ENCODE data around the gene RC3H2.

DNA sequence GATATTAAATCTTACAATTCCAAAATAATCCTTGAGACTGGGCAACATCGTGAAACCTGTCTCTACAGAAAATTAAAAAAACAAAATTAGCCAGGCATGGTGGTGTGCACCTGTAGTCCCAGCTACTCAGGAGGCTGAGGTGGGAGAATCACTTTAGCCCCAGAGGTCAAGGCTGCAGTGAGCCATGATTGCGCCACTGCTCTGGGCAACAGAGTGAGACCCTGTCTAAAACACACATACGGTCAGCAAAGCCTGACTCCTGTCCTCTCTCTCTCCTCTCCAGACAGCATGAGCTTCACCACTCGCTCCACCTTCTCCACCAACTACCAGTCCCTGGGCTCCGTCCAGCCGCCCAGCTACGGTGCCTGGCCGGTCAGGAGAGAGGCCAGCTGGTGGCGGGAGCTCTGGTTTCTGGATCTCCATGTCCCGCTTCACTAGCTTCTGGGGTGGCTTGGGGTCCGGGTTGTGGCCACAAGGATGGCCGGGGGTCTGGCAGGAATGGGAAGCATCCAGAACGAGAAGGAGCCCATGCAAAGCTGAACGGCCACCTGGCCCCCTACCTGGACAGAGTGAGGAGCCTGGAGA lies 67.8 kb downstream of the RC3H2 start:
- TF ChIP-seq ZBTB7A (IDR thresholded peaks at IDR 0.05; ENCODE audit: low read depth) = no peak
- no peak for TF ChIP-seq TEAD4 (IDR thresholded peaks at IDR 0.05)
- TF ChIP-seq EP300 (IDR thresholded peaks at IDR 0.05; ENCODE audit: borderline replicate concordance) = no peak
